Measurements from ENCODE around the gene SIAH1.

DNA sequence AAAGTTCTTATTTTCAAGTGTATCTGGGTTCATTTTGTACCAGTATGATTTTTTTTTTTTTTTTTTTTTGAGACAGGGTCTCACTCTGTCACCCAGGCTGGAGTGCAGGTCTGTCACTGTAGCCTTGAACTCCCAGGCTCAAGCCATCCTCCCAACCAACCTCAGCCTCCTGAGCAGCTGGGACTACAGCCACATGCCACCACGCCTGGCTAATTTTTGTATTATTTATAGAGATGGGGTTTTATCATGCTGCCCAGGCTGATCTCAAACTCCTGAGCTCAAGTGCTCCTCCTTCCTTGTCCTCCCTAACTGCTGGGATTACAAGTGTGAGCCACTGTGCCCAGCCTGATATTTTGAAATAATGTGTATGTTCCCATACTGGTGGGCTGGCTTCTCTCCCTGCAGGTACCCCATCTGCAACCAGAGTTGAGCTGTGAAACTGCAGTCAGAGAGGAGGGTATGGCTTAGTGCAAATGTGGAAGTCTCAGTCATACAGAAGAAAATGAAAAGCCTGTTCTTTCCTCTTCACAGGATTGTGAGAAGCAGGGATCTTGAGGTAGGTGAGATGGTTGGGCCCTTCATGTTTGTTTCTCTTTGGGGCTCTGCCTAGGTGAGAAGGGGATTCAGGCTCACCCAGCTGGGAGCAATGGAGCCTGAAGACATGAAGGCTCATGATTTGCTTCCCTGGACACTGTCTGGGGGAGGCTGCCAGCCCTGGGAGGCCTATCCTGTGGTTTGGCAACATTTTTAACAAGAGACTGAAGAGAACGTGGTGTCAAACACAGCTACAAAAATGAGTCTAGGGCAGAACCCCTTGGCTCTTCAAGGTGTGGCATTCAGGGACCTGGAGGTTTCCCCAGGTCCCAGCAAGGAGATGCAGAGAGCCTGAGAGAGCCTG is 41.3 kb upstream of the SIAH1 start:
- TF ChIP-seq, protein P1, sequence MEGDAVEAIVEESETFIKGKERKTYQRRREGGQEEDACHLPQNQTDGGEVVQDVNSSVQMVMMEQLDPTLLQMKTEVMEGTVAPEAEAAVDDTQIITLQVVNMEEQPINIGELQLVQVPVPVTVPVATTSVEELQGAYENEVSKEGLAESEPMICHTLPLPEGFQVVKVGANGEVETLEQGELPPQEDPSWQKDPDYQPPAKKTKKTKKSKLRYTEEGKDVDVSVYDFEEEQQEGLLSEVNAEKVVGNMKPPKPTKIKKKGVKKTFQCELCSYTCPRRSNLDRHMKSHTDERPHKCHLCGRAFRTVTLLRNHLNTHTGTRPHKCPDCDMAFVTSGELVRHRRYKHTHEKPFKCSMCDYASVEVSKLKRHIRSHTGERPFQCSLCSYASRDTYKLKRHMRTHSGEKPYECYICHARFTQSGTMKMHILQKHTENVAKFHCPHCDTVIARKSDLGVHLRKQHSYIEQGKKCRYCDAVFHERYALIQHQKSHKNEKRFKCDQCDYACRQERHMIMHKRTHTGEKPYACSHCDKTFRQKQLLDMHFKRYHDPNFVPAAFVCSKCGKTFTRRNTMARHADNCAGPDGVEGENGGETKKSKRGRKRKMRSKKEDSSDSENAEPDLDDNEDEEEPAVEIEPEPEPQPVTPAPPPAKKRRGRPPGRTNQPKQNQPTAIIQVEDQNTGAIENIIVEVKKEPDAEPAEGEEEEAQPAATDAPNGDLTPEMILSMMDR (IDR thresholded peaks at IDR 0.05) = no peak
- TF ChIP-seq ZFX (IDR thresholded peaks at IDR 0.05; ENCODE audit: borderline replicate concordance) = no peak
